HG03460 (cell line): ENCODE measurements around the gene SIGLEC14.
"Not testable (repeated sequence)": the region's sequence is repeated elsewhere in the genome, so short reads cannot be mapped to it uniquely, and the experiment has no call there.

Experiments used
- ATAC-seq: cut with Tn5 transposase; IDR thresholded peaks from one replicate; pipeline ENCODE4 v1.9.1; 2021; ENCODE audit not compliant: unreplicated experiment

SIGLEC14 gene

DNA sequence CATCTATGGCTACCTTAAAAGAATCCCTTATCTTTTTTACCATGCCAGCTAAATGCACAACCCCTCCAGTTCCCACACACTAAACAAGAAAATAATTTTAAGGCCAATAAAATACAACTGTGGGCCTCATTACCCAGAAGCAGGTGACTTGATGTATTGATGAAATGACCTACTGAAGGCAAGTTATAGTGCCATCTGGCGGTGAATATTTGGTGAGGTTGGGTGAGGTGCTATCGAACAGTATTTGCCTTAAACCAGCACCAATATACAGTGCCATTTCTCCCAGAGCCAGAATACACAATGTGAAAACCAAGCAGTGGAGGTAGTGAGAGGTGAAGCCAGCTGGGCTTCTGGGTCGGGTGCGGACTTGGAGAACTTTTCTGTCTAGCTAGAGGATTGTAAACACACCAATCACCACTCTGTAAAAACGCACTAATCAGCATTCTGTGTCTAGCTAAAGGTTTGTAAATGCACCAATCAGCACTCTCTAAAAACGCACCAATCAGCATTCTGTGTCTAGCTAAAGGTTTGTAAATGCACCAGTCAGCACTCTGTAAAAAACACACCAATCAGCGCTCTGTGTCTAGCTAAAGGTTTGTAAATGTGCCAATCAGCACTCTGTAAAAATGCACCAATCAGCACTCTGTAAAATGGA, 29.4 kb upstream of the SIGLEC14 start:
- ATAC-seq, result not testable (repeated sequence)

DNA sequence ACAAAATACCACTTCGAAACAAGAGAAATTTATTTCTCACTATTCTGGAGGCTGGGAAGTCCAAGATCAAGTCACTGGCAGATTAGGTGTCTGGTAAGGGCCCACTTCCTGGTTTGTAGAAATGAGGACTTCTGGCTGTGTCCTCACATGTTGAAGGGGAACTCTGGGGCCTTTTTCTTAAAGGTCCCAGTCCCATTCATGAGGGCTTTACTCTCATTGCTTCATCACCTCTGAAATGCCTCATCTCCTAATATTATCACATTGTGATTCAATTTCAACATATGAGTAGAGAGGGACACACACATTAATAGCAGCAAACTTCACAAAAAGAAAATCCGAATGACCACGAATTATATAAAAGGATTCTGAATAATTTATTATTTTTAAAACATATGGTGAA, 21.6 kb upstream of the SIGLEC14 start:
- no peak for ATAC-seq

DNA sequence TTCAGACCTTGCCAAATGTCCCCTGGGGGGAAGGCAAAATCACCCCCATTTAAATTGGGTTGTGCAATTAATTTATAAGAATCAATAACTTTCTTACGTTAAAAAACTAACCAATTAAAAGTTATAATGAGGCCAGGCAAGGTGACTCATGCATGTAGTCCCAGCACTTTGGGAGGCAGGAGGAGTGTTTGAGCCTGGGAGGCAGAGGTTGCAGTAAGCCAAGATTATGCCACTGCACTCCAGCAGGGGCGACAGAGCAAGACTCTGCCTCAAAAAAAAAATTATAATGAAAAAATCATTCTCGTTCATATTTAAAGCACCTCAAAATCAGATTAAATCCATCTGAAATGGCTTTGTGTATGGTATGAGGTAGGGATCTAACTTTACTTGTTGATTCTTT, 18.4 kb upstream of the SIGLEC14 start:
- no peak for ATAC-seq

DNA sequence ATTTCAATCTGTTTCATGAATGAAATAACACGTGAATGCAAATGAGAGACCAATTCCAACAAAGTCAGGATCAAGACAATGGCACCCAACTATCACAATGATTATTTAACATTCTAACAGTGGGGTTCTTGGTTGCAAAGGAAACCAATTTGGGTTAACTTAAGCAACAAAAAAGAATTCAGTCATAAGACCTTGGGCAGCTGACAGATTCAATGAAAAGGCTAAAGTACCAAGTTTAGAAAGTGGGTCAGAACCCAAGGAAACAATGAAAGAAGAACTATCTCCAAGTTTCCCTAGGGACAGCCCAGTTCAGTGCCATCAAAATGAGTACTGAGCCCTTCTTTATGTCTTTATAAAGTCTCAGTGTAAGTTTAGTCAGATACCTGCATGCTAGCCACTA, 17.5 kb upstream of the SIGLEC14 start:
- ATAC-seq, result no peak

DNA sequence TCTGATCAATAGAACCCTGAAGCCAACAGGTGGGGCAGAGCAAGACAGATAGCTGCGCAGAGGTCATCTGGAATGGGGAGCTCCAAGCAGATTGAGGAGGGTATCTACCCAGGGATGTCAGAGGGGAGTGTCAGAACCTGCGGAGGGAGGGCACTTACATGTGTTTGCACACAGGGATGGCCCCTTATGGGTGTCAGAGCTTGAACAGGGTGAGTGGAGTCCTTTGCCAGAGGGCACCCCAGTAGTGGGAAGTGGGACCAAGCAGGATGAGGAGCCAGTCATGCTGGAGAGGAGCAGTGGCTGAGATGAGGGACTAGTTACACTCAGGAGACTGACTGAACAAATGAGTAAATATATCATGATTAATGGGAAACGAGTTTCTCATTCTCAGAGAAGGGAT, 17.0 kb upstream of the SIGLEC14 start:
- no peak for ATAC-seq

DNA sequence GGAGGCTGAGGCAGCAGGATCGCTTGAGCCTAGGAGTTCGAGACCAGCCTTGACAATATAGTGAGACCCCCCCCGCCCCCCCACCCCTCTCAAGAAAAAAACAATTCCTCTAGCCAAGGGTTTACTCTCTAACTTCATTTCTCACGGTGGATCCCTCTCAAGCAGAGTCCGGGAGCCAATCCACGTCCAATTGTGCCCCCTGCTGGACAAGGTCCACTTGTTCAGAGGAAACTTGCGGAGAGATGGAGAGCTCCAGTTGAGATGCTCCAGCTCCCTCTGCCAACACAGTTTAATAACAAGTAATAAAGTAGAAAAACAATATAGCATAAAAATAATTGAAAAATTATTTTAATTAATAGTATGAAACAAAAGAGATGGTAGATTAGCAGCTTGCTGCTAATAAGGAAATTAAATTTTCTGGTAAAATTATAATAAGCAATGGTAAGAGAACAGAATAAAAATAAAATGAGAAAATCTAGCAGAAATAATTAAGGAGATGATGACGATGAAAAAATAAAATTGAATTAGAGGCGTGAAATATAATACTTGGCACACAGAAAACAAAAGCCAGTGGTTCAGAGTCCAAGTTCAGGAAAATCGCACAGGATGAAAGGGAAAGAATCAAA, 14.5 kb upstream of the SIGLEC14 start:
- no peak for ATAC-seq

DNA sequence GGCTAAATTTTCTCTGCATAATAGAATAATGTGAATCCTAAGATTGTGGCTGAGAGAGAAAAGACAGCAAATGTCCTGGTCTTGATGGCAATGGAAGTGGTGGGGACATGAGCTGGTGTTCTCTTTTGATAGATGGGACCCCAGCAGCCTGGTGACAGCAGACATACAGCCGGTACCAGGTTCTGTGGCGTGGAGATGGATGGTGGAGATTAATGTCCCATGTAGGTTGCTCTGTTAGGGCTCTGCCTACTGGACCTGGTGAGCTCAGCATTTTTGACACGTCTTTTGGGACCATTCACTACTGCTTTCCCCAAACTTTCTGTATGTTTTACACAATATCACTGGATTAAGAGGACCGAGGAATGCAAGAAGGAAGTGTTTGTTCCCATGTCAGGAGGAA, 8.2 kb upstream of the SIGLEC14 start:
- no peak for ATAC-seq

DNA sequence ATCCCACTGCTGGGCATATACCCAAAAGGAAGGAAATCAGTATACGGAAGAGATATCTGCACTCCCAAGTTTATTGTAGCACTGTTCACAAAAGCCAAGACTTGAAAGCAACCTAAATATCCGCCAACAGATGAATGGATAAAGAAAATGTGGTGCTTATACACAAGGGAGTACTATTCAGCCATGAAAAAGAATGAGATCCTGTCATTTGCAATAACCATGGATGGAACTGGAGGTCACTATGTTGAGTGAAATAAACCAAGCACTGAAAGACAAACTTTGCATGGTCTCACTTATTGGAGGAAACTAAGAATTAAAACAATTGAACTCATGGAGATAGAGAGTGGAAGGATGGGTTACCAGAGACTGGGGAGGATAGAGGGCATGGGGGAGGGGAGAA, 6.5 kb upstream of the SIGLEC14 start:
- no peak for ATAC-seq

DNA sequence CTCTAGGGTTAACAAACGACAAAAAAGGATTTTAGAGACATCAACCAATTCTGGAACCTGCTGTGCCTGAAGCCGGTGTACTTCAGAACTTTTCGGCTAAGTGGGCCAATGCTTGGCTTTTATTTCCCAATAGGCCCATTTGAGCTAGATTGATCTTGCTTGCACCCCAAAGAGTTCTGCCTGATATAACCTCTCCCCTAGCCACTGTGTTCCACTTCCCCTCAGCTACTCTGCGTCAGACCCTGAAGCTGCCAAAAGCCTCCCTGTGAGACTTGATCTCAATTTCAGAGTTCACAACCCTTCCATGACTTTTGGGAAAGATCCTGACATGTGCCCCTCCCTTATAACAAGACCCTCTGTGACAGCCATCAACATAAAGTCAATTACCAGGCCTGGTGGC, 5.6 kb upstream of the SIGLEC14 start:
- ATAC-seq, result no peak

DNA sequence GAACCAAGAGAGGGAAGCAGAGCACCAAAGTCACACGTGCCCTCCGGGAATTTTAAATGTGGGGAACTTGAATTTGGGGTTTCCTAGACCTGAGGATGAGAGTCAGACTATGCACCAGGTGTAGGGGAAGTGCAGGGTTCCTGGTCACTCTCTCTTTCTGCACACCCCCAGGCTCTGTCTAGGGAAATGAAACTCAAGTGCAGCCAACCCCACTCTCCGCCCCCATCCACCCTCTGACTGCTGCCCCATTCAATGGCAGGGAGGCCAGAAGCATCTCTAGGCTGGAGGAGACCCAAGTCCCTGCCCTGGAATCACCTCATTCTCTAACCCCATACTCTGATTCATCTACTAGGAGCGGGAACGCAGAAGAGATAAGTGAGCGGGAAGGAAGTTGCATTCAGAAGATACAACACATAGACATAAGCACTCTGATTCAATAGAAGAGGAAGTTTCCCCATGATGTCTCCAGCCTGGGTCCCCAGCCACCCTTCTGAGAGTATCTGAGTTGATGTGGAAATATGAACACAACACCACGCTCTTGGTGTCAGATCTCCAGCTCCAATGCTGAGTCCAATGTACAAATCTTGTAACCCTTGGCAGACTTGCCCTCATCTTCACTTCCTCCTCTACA, 4.7 kb upstream of the SIGLEC14 start:
- ATAC-seq, result no peak

DNA sequence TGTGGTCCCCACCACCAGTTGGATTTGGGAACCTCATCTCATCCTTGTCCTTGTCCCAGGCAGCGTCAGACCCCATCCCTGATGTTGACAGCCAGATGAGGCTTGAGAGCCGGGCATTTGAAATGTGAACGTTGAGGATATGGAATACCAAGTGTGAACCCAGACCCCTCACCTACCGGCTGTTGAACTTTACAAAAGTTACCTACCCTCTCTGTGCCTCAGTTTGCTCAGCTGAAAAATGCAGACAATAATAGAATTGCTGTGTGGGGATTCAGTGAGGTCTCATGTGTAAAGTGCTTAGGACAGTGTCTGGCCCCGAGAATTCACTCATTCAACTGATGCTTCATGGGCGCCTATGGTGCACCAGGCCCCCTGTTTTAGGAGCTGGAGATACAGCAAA, 693 bp upstream of the SIGLEC14 start:
- ATAC-seq, result no peak

DNA sequence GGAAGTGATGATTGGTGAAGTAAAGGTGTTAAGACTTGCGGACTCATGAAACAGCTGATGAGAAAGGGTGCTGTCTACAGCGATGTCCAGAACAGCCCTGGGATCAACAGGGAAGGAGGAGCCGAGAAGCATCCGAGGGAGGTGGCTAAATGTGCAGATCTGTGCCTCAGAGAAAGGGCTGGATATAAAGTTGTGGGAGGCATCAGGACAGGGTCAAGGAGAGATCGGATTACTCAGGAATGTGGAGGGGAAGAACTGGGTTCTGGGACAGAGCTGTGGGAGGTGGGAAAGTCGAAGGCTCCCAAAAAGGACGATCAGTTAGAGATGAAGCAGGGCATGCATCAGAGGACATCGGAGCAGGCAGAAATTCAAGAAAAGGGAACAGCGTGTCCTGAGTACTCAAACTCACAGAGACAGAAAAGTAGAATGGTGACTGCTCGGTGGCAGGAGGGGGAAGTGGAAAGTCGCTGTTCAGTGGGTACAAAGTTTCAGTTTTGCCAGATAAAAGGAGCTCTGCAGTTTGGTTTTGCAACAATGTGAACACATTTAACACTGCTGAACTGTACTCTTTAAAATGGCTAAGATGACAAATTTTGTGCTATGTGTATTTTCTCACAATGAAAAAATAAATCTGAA, 1.9 kb downstream of the SIGLEC14 start:
- ATAC-seq, result no peak

DNA sequence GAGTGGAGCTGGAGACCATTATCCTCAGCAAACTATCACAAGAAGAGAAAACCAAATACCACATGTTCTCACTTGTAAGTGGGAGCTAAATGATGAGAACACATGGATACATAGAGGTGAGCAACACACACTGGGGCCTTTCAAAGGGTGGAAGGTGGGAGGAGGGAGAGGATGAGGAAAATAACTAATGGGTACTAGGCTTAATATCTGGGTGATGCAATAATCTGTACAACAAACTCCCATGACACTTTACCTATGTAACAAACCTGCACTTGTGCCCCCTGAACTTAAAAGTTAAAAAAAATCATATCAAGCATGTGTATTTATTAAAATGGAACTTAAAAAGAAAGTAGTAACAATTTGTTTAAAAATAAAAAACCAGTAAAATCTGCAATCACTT, 5.0 kb downstream of the SIGLEC14 start:
- no peak for ATAC-seq

DNA sequence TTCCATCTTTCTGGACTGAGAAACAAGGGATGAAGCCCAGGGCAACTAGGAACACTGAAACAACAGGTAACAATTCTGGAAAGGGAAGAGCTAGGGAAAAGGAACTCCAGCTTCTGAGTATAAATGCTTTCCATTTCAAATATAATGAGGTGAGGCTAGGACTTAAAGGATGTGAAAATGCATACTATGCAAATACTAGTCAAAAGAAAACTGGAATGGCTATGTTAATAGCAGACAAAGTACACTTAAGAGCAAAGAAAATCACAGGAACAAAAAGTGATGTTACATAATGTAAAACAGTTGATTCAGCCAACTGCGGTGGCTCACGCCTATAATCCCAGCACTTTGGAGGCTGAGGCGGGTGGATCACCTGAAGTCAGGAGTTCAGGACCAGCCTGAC, 6.2 kb downstream of the SIGLEC14 start:
- no peak for ATAC-seq

DNA sequence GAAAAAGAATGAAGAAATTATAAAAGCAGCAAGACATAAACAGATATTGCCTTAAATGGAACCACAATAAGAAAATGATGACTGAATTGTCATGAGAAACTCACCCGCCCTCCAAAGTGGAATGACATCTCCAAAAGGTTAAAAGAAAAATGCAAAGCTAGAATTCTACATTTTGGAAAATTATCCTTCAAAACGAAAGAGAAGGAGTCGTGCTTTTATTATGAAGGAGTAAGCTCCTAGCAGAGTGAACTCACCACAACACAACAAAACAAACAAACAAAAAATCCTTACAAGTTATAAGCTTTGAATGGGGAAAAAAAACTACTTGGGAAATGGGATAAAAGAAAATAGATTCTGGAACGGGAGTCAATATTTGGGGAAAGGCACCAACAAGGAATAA, 6.7 kb downstream of the SIGLEC14 start:
- no peak for ATAC-seq

DNA sequence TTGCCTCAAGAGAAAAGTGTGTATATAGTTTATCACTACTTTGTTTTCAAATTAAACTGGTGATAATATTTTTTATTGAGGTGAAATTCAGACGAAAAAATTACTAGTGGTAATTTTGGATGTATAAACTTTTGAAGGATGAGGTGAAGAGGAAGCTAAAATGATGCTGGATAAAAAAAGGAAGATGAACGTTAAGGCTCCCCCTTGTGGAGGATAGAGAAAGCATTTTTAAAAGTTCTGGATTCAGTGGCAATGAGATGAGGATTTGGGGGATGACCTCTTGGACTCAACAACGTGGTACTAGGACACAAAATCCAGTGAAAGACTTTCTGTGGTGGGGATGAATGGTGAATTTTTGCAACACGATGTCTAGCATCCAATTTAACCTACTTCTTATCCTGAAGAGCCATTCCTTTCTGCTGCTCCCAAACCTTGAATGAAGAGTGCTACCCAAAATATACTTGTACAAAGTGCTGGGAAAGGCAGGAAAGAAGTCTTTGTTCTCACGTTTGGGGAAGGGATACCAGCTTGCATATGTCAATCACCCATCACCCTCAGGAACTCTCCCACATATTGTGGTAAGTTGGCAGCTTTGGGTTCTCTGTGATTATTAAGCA, 9.2 kb downstream of the SIGLEC14 start:
- ATAC-seq, result no peak

DNA sequence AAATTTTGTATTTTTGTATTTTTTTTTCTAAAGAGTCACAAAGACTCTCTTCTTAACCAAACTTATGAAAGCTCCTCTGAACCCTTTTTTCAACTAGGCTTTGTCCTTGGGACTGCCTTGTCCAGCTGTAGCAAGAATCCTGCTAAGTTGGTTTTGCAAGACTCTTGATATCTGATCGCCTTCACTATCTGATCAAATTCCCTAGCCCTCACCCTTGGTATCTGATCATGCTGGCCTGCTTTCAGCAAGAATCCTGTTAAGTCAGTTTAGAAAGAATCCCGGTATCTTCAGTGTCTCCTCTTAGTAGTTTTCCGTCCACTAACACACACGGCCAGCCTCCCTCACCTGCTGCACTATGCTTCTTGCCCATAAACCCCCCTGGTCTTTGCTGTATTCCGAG, 14.5 kb downstream of the SIGLEC14 start:
- ATAC-seq, result no peak

DNA sequence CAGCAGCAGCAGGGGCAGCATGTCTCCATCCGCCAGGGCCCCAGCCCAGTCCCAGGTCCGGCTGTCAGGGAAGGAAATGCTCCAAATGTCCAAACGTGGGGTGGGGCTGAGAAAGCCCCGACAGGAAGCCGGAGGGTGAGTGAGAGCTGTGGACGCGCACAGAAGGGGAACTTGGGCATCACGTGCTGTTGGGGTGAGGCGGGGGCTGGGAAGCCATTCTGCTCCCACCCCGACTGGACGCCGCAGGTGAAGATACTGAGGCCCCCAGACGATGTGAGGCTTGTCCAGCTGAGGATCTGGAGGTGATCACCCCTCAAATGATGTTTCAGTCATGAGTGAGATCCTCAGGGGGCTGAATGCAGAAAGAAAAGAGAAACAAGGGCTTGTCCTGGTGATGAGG, 16.3 kb downstream of the SIGLEC14 start, which contains the start of gene SIGLEC5:
TSS of gene SIGLEC5 (minus strand) at position 87 of the 400 bp plus-strand sequence. CDS start at position 21, 66 bp downstream.
- not testable (repeated sequence) for ATAC-seq

DNA sequence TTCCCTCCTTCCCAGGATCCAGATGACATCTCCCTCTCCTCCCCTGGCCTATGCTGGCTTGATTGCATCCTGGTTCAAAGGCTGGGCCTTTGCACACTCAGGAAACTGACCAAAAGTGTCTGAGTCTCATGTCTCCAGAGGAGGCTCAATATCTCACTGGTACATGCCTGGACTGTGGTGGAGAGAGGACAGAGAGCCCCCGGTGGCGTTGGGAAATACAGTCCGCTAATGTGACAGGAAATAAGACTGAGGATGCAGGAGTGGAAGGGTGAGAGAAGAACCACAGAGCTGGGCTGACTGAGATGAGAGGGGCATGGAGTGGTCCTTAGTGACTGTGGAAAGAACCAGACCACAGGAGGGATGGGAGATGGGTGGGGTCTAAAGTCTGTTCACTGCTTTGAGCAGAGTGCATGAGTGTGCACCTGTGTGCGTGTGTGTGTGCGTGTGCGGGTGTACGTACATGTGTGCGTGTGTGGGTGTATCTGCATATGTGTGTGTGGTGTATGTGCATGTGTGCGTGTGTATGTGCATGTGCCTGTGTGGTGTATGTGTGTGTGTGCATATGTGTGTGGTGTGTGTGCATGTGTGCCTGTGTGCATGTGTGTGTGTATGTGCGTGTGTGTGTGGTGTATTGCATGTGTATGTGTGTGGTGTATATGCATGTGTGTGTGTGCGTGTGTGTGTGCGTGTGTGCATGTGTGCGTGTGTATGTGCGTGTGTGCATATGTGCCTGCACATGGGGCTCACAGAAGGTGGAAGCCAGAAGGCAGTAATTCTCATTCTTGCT, 18.3 kb downstream of the SIGLEC14 start:
- ATAC-seq, result no peak

DNA sequence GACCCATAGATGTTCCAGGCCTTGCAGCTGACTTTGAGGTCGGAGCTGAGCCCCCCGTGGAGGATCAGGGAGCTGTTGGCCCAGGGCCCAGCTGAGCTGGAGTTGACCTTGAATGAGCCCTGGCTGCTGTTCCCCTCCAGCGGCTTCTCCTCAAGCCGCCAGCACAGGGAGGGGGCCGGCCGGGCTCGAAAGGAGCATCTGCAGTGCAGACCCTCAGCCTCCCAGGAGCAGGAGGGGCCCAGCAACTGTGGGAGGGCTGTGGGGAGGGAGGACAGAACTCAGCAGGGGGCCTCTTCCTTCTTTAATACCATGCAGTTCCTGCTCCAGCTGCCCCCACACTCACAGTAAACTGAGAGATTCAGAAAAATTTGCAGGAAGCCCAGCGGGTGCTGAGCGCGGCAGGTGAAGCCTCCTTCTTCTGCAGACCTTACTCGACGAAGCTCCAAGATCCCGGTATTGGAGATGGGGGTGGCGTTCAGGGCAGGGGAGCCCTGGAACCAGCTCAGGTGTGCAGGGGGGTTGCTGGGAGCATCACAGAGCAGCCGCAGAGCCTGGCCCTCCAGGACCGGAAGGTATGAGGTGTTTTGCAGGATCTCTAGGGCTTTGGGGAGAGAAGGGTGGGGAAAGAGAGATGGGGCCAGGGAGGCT, 19.0 kb downstream of the SIGLEC14 start:
- no peak for ATAC-seq
